Coronary artery (tissue), 2 donors: ENCODE data around the gene HCN1.

Source experiments
- DNase-seq: peaks from one replicate; pipeline ENCODE4 v3.0.0-alpha.2; 2017; ENCODE audit warnings: low spot score
- H3K27ac ChIP-seq, 2 donors: fragments of 200-600 bp; sonication (generic); one replicate each; pipeline ENCODE4 v1.5.1; 2016 to 2019
- H3K4me3 ChIP-seq: fragments of 200-600 bp; sonication (generic); 2 replicates; pipeline ENCODE4 v1.5.1; 2016; ENCODE audit warnings: mild to moderate bottlenecking, moderate library complexity
- TF ChIP-seq, protein P1 (sequence below): fragments of 200-600 bp; sonication (generic); IDR thresholded peaks from one replicate; pipeline ENCODE4 v1.5.1; 2019; ENCODE audit warnings: antibody characterized with exemption

HCN1 gene

DNA sequence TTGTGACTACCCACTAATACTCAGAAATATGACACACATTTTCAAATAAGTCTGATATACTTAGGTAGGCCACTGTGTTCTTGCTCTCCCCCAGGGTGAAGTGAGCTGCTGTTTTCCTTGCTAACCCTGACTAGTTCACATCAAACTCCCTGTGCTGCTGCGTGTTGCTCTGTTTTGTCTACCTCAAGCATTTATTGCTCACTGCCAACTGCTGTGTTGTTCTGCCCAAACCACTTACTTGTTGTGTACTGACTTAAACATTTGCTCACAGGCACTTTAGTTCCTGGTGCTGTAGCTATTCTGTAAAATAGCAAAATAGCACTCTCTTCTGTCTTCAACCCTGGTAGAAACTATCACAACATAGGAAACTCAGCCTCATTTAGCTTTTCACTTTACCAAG, 255.7 kb downstream of the HCN1 start:
- TF ChIP-seq, protein P1, sequence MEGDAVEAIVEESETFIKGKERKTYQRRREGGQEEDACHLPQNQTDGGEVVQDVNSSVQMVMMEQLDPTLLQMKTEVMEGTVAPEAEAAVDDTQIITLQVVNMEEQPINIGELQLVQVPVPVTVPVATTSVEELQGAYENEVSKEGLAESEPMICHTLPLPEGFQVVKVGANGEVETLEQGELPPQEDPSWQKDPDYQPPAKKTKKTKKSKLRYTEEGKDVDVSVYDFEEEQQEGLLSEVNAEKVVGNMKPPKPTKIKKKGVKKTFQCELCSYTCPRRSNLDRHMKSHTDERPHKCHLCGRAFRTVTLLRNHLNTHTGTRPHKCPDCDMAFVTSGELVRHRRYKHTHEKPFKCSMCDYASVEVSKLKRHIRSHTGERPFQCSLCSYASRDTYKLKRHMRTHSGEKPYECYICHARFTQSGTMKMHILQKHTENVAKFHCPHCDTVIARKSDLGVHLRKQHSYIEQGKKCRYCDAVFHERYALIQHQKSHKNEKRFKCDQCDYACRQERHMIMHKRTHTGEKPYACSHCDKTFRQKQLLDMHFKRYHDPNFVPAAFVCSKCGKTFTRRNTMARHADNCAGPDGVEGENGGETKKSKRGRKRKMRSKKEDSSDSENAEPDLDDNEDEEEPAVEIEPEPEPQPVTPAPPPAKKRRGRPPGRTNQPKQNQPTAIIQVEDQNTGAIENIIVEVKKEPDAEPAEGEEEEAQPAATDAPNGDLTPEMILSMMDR, result no peak

DNA sequence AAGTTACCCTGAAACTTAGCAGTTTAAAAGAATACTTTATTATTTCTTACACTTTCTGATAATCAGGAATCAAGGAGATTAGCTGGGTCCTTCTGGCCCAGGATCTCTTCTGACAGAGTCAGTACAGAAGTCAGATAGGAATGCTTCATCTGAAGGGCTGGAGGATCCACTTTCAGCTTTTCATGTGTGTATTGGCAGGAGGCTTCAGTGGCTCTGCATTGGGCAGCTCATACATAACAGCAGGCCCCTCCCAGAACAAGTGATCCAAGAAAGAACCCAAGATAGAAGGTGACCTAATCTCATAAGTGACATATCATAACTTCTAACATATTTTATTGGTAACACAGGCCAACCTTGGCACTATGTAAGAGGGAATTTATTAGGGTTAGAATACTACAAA, 258.4 kb downstream of the HCN1 start:
- DNase-seq, result no peak
- Histone ChIP-seq H3K4me3 (no peak overlapping the region), H3K27ac (no peak overlapping the region)
- TF ChIP-seq, protein P1, result no peak

More for the DNA sequence above, 255.7 kb downstream of the HCN1 start:
- Histone ChIP-seq H3K4me3 (no peak overlapping the region), H3K27ac (no peak overlapping the region)
- DNase-seq, result no peak

DNA sequence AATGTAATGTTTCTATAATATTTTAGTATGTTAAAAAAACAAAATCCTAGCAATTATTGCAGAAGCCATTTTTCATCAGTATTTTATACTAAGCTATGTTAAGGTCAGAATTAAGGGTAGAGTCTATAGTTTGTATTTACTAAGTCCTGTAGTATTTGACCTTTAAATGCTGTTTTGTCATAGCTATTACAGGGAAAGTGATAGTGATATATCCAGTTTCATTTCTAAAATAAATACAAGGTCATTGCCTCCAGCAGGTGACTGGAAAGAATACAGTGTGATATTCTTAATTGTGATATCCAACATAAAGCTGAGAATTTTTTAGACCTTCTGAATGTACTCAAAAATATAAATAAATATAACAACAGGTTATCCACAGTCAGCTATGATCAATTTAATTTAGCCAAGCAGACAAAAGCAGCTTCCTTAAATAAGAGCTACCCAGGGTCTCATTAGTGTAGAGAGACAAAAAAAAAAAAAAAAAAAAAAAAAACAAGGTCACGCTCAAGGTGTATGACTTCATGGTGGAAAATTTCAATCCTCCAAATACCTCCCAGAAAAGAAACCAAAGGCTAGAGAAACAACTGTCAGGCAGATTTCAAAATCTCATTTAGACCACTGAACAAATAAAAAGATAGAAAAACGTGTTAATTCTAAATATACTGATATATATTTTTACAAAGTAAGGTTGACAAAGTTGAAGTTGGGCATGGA, 278.7 kb downstream of the HCN1 start:
- no peak overlapping the region for H3K27ac ChIP-seq

DNA sequence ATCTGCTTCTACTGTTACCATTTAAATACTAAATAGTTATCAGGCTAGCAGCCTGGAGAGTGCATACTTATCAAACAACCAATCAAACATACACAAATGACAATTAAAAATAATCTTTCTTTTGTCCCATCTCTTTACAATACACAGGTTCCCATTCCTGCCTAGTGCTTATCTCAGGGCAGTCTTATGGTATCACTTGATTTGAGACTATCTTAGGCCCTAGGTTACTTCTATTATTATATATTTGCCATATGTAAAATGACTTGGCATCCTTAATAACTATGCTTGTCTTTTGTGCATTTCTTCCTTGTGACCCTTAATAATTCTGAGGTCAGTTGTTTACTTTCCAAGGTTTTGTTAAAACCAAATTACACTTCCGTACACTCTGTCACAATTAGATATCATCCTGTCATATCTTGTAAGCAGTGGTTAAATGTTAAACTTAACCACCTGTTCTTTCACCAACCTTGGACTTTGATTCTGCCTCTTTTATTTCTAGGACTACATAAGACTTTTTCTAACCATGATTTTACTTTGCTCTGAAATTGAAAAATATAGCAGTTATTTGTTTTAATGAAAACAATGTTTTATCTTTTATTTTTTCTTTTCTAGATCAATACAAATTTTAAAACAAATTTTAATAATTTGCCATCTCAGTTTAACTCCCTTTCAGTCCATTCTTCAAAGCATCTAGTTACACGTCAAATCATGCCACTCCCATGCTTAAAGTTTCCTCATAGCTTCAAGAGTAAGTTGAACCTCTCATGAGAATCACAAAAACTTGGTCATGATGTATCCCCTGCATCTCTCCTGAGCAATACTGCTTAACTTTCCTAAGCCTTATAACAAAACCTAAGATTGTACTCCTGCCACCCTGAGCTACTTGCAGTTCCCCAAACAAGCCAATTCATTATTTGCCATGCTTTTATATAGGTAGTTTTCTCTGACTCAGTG, 281.3 kb downstream of the HCN1 start:
- no peak for DNase-seq
- Histone ChIP-seq H3K4me3 (no peak overlapping the region), H3K27ac (no peak overlapping the region)
- TF ChIP-seq, protein P1, result no peak

More for the DNA sequence above, 278.7 kb downstream of the HCN1 start:
- no peak overlapping the region for H3K4me3 ChIP-seq
- no peak for DNase-seq
- TF ChIP-seq, protein P1, result no peak

DNA sequence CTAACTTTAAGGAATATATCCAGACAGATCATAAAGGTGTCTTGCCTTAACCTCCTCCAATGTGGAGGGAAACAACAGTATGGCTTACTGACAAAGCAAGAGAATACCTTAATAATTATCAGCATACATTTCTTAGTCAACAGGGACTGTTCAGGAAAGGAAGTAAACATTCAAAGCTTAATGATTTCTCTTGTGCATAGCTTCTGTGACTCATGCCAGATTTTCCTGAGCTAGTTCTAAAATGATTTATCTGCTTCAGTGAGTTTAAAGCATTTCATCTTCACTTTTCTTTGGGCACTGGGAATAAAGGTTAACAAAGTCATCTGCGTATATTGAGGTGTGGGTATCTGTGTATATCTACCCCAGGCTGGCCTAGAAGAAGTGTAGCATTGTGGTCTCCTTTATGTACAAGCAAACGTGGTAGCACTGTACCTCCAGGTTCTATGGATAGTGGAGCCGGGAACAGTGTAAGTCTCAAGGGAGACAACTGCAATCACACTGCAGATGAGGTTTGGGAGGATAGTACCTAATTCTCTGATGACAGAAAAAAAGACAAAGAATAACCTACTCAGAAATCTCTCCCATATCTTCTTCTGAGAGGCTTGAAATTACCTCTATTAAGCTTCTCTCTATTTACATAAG, 284.1 kb downstream of the HCN1 start:
- no peak for DNase-seq
- Histone ChIP-seq H3K4me3 (no peak overlapping the region), H3K27ac (no peak overlapping the region)
- TF ChIP-seq, protein P1, result no peak

DNA sequence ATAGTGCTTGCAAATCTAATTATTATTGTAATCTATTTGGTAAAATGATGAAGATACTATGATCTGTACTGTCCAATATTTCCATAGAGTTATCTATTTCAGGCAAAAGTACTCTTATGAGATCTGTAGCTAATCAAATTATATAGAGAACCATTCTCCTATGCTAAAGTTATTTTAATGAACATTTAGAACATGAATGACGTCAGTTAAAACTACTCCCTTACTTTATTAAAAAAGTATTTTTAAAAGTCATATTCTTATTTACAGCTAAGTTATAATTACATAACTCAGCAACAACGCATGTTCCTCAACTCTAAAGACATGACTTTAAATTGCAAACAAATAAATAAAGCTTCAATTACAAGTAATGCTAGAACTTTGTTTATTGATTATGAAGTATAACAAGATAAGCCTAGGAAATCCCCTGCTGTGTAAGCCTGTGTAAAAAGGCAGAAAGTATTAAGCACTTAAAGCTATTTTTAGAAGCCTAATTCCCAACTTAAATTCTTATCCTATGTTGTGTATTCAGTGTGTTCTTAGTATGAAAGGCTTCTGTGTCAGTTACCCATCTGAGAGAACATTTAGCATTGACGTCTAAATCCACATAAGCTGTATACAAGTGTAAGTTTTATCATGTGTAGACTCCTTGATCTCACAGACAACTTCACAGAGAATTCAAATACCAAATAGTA, 285.7 kb downstream of the HCN1 start:
- Histone ChIP-seq H3K4me3 (no peak overlapping the region), H3K27ac (no peak overlapping the region)
- no peak for DNase-seq
- TF ChIP-seq, protein P1, result no peak
